IPS DF 6.9 (cell line): ENCODE data around the gene IQGAP2.

Experiments
- DNase-seq: peaks from one replicate; pipeline ENCODE4 v3.0.0-alpha.2; 2013; ENCODE audit warnings: low read depth, low spot score
- H3K27ac ChIP-seq: one replicate; pipeline ENCODE4 v1.5.1; 2013; ENCODE audit warnings: low read length, control low read depth
- H3K27me3 ChIP-seq: 2 replicates; pipeline ENCODE4 v1.6.1; 2013; ENCODE audit warnings: mild to moderate bottlenecking, low read length; ENCODE audit not compliant: control insufficient read depth, insufficient read depth
- H3K36me3 ChIP-seq: 2 replicates; pipeline ENCODE4 v1.6.1; 2013; ENCODE audit warnings: low read length; ENCODE audit not compliant: control insufficient read depth, insufficient read depth
- H3K4me1 ChIP-seq: 2 replicates; pipeline ENCODE4 v1.6.1; 2013; ENCODE audit warnings: low read length; ENCODE audit not compliant: control insufficient read depth, insufficient read depth
- H3K4me3 ChIP-seq: 2 replicates; pipeline ENCODE4 v1.5.1; 2013; ENCODE audit warnings: mild to moderate bottlenecking, low read length
- H3K9me3 ChIP-seq: 2 replicates; pipeline ENCODE4 v1.6.1; 2013; ENCODE audit warnings: low read length, inconsistent platforms; ENCODE audit not compliant: control insufficient read depth, insufficient read depth
- WGBS: extraction: QIAGEN DNeasy Blood & Tissue Kit; methylation state at CpG from one replicate; pipeline ENCODE4 v1.1.7; 2013; ENCODE audit warnings: mixed read lengths, missing lambda C conversion rate; ENCODE audit not compliant: insufficient read length, insufficient coverage; 5-methylcytosine and 5-hydroxymethylcytosine counted together

The IQGAP2 gene

GRCh38 chr5:76535577-76535976 lies 132.5 kb downstream of the IQGAP2 start:
- Histone ChIP-seq H3K27me3 (no peaks in the 10 kb centered on the region), H3K4me3 (no peak overlapping the region), H3K36me3 (no peaks in the 10 kb centered on the region), H3K27ac (no peak overlapping the region), H3K9me3 (no peaks in the 10 kb centered on the region), H3K4me1 (peaks cover 6% of the 10 kb centered on the region; the same call in 1 of the 2 replicates)
- DNase-seq = no peak
- WGBS = no CpG with 5 or more reads among the region's 4 CpGs

GRCh38 chr5:76537073-76537543 lies 134.0 kb downstream of the IQGAP2 start:
- Histone ChIP-seq H3K36me3 (no peaks in the 10 kb centered on the region), H3K27ac (no peak overlapping the region), H3K27me3 (no peaks in the 10 kb centered on the region), H3K4me1 (peaks cover 6% of the 10 kb centered on the region; the same call in 1 of the 2 replicates), H3K4me3 (no peak overlapping the region), H3K9me3 (no peaks in the 10 kb centered on the region)
- WGBS = no CpG with 5 or more reads among the region's 3 CpGs
- no peak for DNase-seq

- Histone ChIP-seq H3K4me3 (no peak overlapping the region), H3K27ac (no peak overlapping the region), H3K4me1 (peaks cover 5% of the 10 kb centered on the region), H3K36me3 (no peaks in the 10 kb centered on the region), H3K9me3 (no peaks in the 10 kb centered on the region), H3K27me3 (no peaks in the 10 kb centered on the region)
- no CpG with 5 or more reads among the region's 6 CpGs for WGBS
- no peak for DNase-seq
These were observed 139.2 kb downstream of the IQGAP2 start for GRCh38 chr5:76542241-76542640.

GRCh38 chr5:76542887-76543690 lies 140.0 kb downstream of the IQGAP2 start:
- no peak overlapping the region for H3K27ac ChIP-seq
- DNase-seq = no peak

GRCh38 chr5:76544268-76544926 lies 141.3 kb downstream of the IQGAP2 start:
- peaks cover 5% of the 10 kb centered on the region for H3K4me1 ChIP-seq
- no peak overlapping the region for H3K27ac ChIP-seq
- no peaks in the 10 kb centered on the region for H3K27me3 ChIP-seq
- H3K9me3 ChIP-seq = no peaks in the 10 kb centered on the region
- no peaks in the 10 kb centered on the region for H3K36me3 ChIP-seq
- no CpG with 5 or more reads among the region's 4 CpGs for WGBS
- no peak for DNase-seq
- no peak overlapping the region for H3K4me3 ChIP-seq

More at GRCh38 chr5:76542887-76543690, 140.0 kb downstream of the IQGAP2 start:
- WGBS = no CpG with 5 or more reads among the region's 13 CpGs
- no peaks in the 10 kb centered on the region for H3K9me3 ChIP-seq
- H3K4me1 ChIP-seq = peaks cover 5% of the 10 kb centered on the region
- H3K36me3 ChIP-seq = no peaks in the 10 kb centered on the region
- no peaks in the 10 kb centered on the region for H3K27me3 ChIP-seq
- no peak overlapping the region for H3K4me3 ChIP-seq

GRCh38 chr5:76545184-76545583 lies 142.1 kb downstream of the IQGAP2 start:
- peaks cover 5% of the 10 kb centered on the region for H3K4me1 ChIP-seq
- H3K36me3 ChIP-seq = no peaks in the 10 kb centered on the region
- H3K27me3 ChIP-seq = no peaks in the 10 kb centered on the region
- DNase-seq = no peak
- H3K9me3 ChIP-seq = no peaks in the 10 kb centered on the region
- no peak overlapping the region for H3K27ac ChIP-seq
- H3K4me3 ChIP-seq = no peak overlapping the region
- no CpG with 5 or more reads among the region's 4 CpGs for WGBS

GRCh38 chr5:76546497-76547102 lies 143.5 kb downstream of the IQGAP2 start:
- Histone ChIP-seq H3K36me3 (no peaks in the 10 kb centered on the region), H3K27me3 (no peaks in the 10 kb centered on the region), H3K9me3 (no peaks in the 10 kb centered on the region), H3K27ac (no peak overlapping the region), H3K4me1 (peaks cover 5% of the 10 kb centered on the region), H3K4me3 (no peak overlapping the region)
- DNase-seq = no peak
- no CpG with 5 or more reads among the region's 8 CpGs for WGBS

- no peak overlapping the region for H3K27ac ChIP-seq
- H3K27me3 ChIP-seq = no peaks in the 10 kb centered on the region
- H3K9me3 ChIP-seq = no peaks in the 10 kb centered on the region
- H3K36me3 ChIP-seq = no peaks in the 10 kb centered on the region
- no peak for DNase-seq
- H3K4me1 ChIP-seq = peaks cover 5% of the 10 kb centered on the region
- no peak overlapping the region for H3K4me3 ChIP-seq
- no CpG with 5 or more reads among the region's 4 CpGs for WGBS
These were observed 144.3 kb downstream of the IQGAP2 start for GRCh38 chr5:76547242-76547890.

- DNase-seq = no peak
- H3K36me3 ChIP-seq = no peaks in the 10 kb centered on the region
- H3K4me3 ChIP-seq = no peak overlapping the region
- peaks cover 5% of the 10 kb centered on the region for H3K4me1 ChIP-seq
- no peaks in the 10 kb centered on the region for H3K27me3 ChIP-seq
- no peak overlapping the region for H3K27ac ChIP-seq
- WGBS = no CpG with 5 or more reads among the region's 3 CpGs
- H3K9me3 ChIP-seq = no peaks in the 10 kb centered on the region
These were observed 144.9 kb downstream of the IQGAP2 start for GRCh38 chr5:76547891-76548524.
